ENCODE data around the gene DDB1.

- TF ChIP-seq POLR2A (IDR thresholded peaks at IDR 0.05; ENCODE audit: low read depth, low read length), result no peak
- no peak for TF ChIP-seq POLR2AphosphoS5 (IDR thresholded peaks at IDR 0.05; ENCODE audit: low read depth, low read length)
Measured at GRCh38 chr11:61302550-61302949, 30.4 kb downstream of the DDB1 start.

Measured in GM12892 (cell line).